ENCODE measurements around the gene ZNF398.
"Not testable (repeated sequence)": the region's sequence is repeated elsewhere in the genome, so short reads cannot be mapped to it uniquely, and the experiment has no call there.

ZNF398 gene

GRCh38 chr7:149198161-149198816, 51.0 kb downstream of the ZNF398 start:
- DNase-seq: no peak

- no peak for DNase-seq
Observed at GRCh38 chr7:149199234-149199995, 52.2 kb downstream of the ZNF398 start.

GRCh38 chr7:149202831-149203231, 55.6 kb downstream of the ZNF398 start:
- no peak for DNase-seq

GRCh38 chr7:149205690-149206381, 58.6 kb downstream of the ZNF398 start:
- DNase-seq: no peak

GRCh38 chr7:149207324-149208035, 60.2 kb downstream of the ZNF398 start:
- no peak for DNase-seq

- no peak for DNase-seq
Observed at GRCh38 chr7:149209518-149210269, 62.4 kb downstream of the ZNF398 start.

GRCh38 chr7:149210551-149210950, 63.3 kb downstream of the ZNF398 start:
- DNase-seq: no peak

GRCh38 chr7:149214020-149214720, 66.9 kb downstream of the ZNF398 start:
- no peak for DNase-seq

- DNase-seq: no peak
Observed at GRCh38 chr7:149216402-149216801, 69.1 kb downstream of the ZNF398 start.

GRCh38 chr7:149217570-149217969, 70.3 kb downstream of the ZNF398 start:
- no peak for DNase-seq

GRCh38 chr7:149218469-149219420, 71.5 kb downstream of the ZNF398 start:
- no peak for DNase-seq

GRCh38 chr7:149220534-149220933, 73.3 kb downstream of the ZNF398 start:
- DNase-seq: no peak

- no peak for DNase-seq
Observed at GRCh38 chr7:149223176-149223575, 75.9 kb downstream of the ZNF398 start.

GRCh38 chr7:149223761-149224160, 76.5 kb downstream of the ZNF398 start:
- no peak for DNase-seq

- DNase-seq: no peak
Observed at GRCh38 chr7:149224352-149224751, 77.1 kb downstream of the ZNF398 start.

- no peak for DNase-seq
Observed at GRCh38 chr7:149225106-149225505, 77.9 kb downstream of the ZNF398 start.

GRCh38 chr7:149225656-149226055, 78.4 kb downstream of the ZNF398 start:
- no peak for DNase-seq

- DNase-seq: not testable (repeated sequence)
Observed at GRCh38 chr7:149226366-149226765, 79.1 kb downstream of the ZNF398 start.

GRCh38 chr7:149226840-149227494, 79.7 kb downstream of the ZNF398 start:
- DNase-seq: no peak

Data from retina (tissue), 1 donor.